Suppressor macrophage (primary cell): ENCODE measurements around the gene BCL2L2.
A peak's percentile ranks its signal among the peaks of the same experiment; 100 is the strongest.

Experiments
- DNase-seq, 4 experiments: peaks; one replicate each; pipeline ENCODE4 v3.0.0-alpha.2; 2020 to 2022

BCL2L2 gene

GRCh38 chr14:23299986-23300686 is 6.5 kb upstream of the BCL2L2 start:
- peak; percentile 22 to 59 (median 39) for DNase-seq

- DNase-seq, result peak; percentile 39 to 57 (median 47)
Measured at GRCh38 chr14:23300687-23301223, 5.9 kb upstream of the BCL2L2 start.

- peak; percentile 99 to 100 (median 100) for DNase-seq
Measured at GRCh38 chr14:23301288-23301968, 5.2 kb upstream of the BCL2L2 start.

- no peak for DNase-seq
Measured at GRCh38 chr14:23301969-23302289, 4.7 kb upstream of the BCL2L2 start.

GRCh38 chr14:23302290-23303225 is 4.1 kb upstream of the BCL2L2 start, which contains the start of gene PPP1R3E:
Gene PPP1R3E (minus strand): TSS chr14:23302859. CDS start chr14:23302576, 283 bp downstream.
- peak; percentile 57 to 85 (median 74) for DNase-seq

GRCh38 chr14:23307146-23307530 is 505 bp downstream of the BCL2L2 start:
- no peak for DNase-seq

GRCh38 chr14:23307687-23308644 is 1.3 kb downstream of the BCL2L2 start:
- DNase-seq, result peak in 1 of 4 experiments; percentile 9

GRCh38 chr14:23308721-23309445 is 2.2 kb downstream of the BCL2L2 start:
- DNase-seq, result no peak

GRCh38 chr14:23310546-23310945 is 3.9 kb downstream of the BCL2L2 start:
- DNase-seq, result no peak

- DNase-seq, result no peak
Measured at GRCh38 chr14:23316300-23316699, 9.7 kb downstream of the BCL2L2 start.

GRCh38 chr14:23319746-23320583 is 13.3 kb downstream of the BCL2L2 start:
- no peak for DNase-seq

GRCh38 chr14:23320584-23321571 is 14.2 kb downstream of the BCL2L2 start, which contains the start of gene PABPN1:
Gene PABPN1 (plus strand): TSS chr14:23321457. CDS start chr14:23321470, 13 bp downstream.
- DNase-seq, result peak; percentile 99 to 100 (median 100)

GRCh38 chr14:23321572-23322547 is 15.2 kb downstream of the BCL2L2 start:
- peak; percentile 43 to 72 (median 57) for DNase-seq

GRCh38 chr14:23322568-23323517 is 16.2 kb downstream of the BCL2L2 start:
- DNase-seq, result peak in 1 of 4 experiments; percentile 13

- no peak for DNase-seq
Measured at GRCh38 chr14:23323838-23324454, 17.3 kb downstream of the BCL2L2 start.
